ENCODE data around the gene KRT32. TPM values are rescaled to one million over a fixed set of nuclear protein-coding genes. Genes with fewer than 3 reads are reported as not detected.

Gene KRT32
- total and polyA plus RNA-seq, 2 experiments from 2014 or later: not detected

GRCh38 chr17:41415411-41415810, 51.8 kb downstream of the KRT32 start:
- no peaks in the 10 kb centered on the region for H4K20me1 ChIP-seq (ENCODE audit: insufficient read depth)
- H3K27me3 ChIP-seq (replicated peaks; ENCODE audit: insufficient read depth): no peaks in the 10 kb centered on the region
- no peak overlapping the region for H3K27ac ChIP-seq
- H3K4me3 ChIP-seq: no peak overlapping the region
- 93 to 98% methylated on average over 4 of the region's 4 CpGs for WGBS, 2 experiments (ENCODE audit: low coverage in 1 of 2, low lambda C conversion rate in 2 of 2, missing lambda C conversion rate in 2 of 2)
- H3K36me3 ChIP-seq (ENCODE audit: low read depth): no peaks in the 10 kb centered on the region
- no peaks in the 10 kb centered on the region for H3K9me2 ChIP-seq (ENCODE audit: insufficient read depth)
- no peak overlapping the region for H3K9ac ChIP-seq
- H2AFZ ChIP-seq: no peak overlapping the region
- in situ Hi-C loops (cut with MboI): no loop called here
- DNase-seq: no peak
- peak overlapping the region; percentile 8 for H3K4me2 ChIP-seq (ENCODE audit: unreplicated experiment)
- H3K79me2 ChIP-seq (ENCODE audit: insufficient read depth): no peaks in the 10 kb centered on the region
- TF ChIP-seq EZH2 (IDR thresholded peaks at IDR 0.05; ENCODE audit: insufficient read depth, poor library complexity, severe bottlenecking) (no peak), EZH2phosphoT487 (IDR thresholded peaks at IDR 0.05; ENCODE audit: insufficient read depth, low read depth) (no peak)
- H3K4me1 ChIP-seq (ENCODE audit: insufficient read depth): peaks cover 38% of the 10 kb centered on the region
- H3F3A ChIP-seq (ENCODE audit: insufficient read depth): no peaks in the 10 kb centered on the region
- no peaks in the 10 kb centered on the region for H3K9me3 ChIP-seq (ENCODE audit: low read depth)

GRCh38 chr17:41413982-41414381, 53.2 kb downstream of the KRT32 start:
- Histone ChIP-seq H4K20me1 (ENCODE audit: insufficient read depth) (no peaks in the 10 kb centered on the region), H3K4me3 (no peak overlapping the region), H3K9ac (no peak overlapping the region), H2AFZ (no peak overlapping the region), H3K27ac (no peak overlapping the region), H3K9me2 (ENCODE audit: insufficient read depth) (no peaks in the 10 kb centered on the region), H3K27me3 (replicated peaks; ENCODE audit: insufficient read depth) (no peaks in the 10 kb centered on the region), H3K79me2 (ENCODE audit: insufficient read depth) (no peaks in the 10 kb centered on the region), H3F3A (ENCODE audit: insufficient read depth) (no peaks in the 10 kb centered on the region), H3K36me3 (ENCODE audit: low read depth) (no peaks in the 10 kb centered on the region), H3K4me2 (ENCODE audit: unreplicated experiment) (no peak overlapping the region), H3K9me3 (ENCODE audit: low read depth) (no peaks in the 10 kb centered on the region), H3K4me1 (ENCODE audit: insufficient read depth) (peaks cover 28% of the 10 kb centered on the region)
- no peak for DNase-seq
- 86 to 89% methylated on average over 2 of the region's 2 CpGs for WGBS, 2 experiments (ENCODE audit: low coverage in 1 of 2, low lambda C conversion rate in 2 of 2, missing lambda C conversion rate in 2 of 2)
- in situ Hi-C loops (cut with MboI): no loop called here
- TF ChIP-seq EZH2phosphoT487 (IDR thresholded peaks at IDR 0.05; ENCODE audit: insufficient read depth, low read depth) (no peak), EZH2 (IDR thresholded peaks at IDR 0.05; ENCODE audit: insufficient read depth, poor library complexity, severe bottlenecking) (no peak)

- Histone ChIP-seq H3K9me2 (ENCODE audit: insufficient read depth) (no peaks in the 10 kb centered on the region), H4K20me1 (ENCODE audit: insufficient read depth) (no peaks in the 10 kb centered on the region), H3K27me3 (replicated peaks; ENCODE audit: insufficient read depth) (no peaks in the 10 kb centered on the region), H3K9ac (no peak overlapping the region), H3K4me3 (no peak overlapping the region), H2AFZ (no peak overlapping the region), H3K36me3 (ENCODE audit: low read depth) (no peaks in the 10 kb centered on the region), H3K27ac (no peak overlapping the region), H3K4me1 (ENCODE audit: insufficient read depth) (peaks cover 27% of the 10 kb centered on the region), H3K79me2 (ENCODE audit: insufficient read depth) (no peaks in the 10 kb centered on the region), H3K4me2 (ENCODE audit: unreplicated experiment) (no peak overlapping the region), H3K9me3 (ENCODE audit: low read depth) (no peaks in the 10 kb centered on the region), H3F3A (ENCODE audit: insufficient read depth) (no peaks in the 10 kb centered on the region)
- in situ Hi-C loops (cut with MboI): no loop called here
- DNase-seq: no peak
- TF ChIP-seq EZH2phosphoT487 (IDR thresholded peaks at IDR 0.05; ENCODE audit: insufficient read depth, low read depth) (no peak), EZH2 (IDR thresholded peaks at IDR 0.05; ENCODE audit: insufficient read depth, poor library complexity, severe bottlenecking) (no peak)
- WGBS, 2 experiments (ENCODE audit: low coverage in 1 of 2, low lambda C conversion rate in 2 of 2, missing lambda C conversion rate in 2 of 2): 70 to 72% methylated on average over 5 of the region's 5 CpGs
These were observed 53.7 kb downstream of the KRT32 start for GRCh38 chr17:41413353-41413957.

- H3K4me1 ChIP-seq (ENCODE audit: insufficient read depth): peaks cover 11% of the 10 kb centered on the region
- H3K9ac ChIP-seq: no peak overlapping the region
- H3K27ac ChIP-seq: no peak overlapping the region
- no peak overlapping the region for H3K4me2 ChIP-seq (ENCODE audit: unreplicated experiment)
- H3K9me3 ChIP-seq (ENCODE audit: low read depth): no peaks in the 10 kb centered on the region
- no peaks in the 10 kb centered on the region for H3K79me2 ChIP-seq (ENCODE audit: insufficient read depth)
- in situ Hi-C loops (cut with MboI): no loop called here
- TF ChIP-seq EZH2phosphoT487 (IDR thresholded peaks at IDR 0.05; ENCODE audit: insufficient read depth, low read depth) (no peak), EZH2 (IDR thresholded peaks at IDR 0.05; ENCODE audit: insufficient read depth, poor library complexity, severe bottlenecking) (no peak)
- no peaks in the 10 kb centered on the region for H3K27me3 ChIP-seq (replicated peaks; ENCODE audit: insufficient read depth)
- no peaks in the 10 kb centered on the region for H3F3A ChIP-seq (ENCODE audit: insufficient read depth)
- no peaks in the 10 kb centered on the region for H4K20me1 ChIP-seq (ENCODE audit: insufficient read depth)
- no peak overlapping the region for H2AFZ ChIP-seq
- DNase-seq: no peak
- WGBS, 2 experiments (ENCODE audit: low coverage in 1 of 2, low lambda C conversion rate in 2 of 2, missing lambda C conversion rate in 2 of 2): 97% methylated on average over 20 of the region's 20 CpGs
- H3K9me2 ChIP-seq (ENCODE audit: insufficient read depth): no peaks in the 10 kb centered on the region
- H3K4me3 ChIP-seq: no peak overlapping the region
- no peaks in the 10 kb centered on the region for H3K36me3 ChIP-seq (ENCODE audit: low read depth)
These were observed 55.9 kb downstream of the KRT32 start for GRCh38 chr17:41411072-41411840.

Small RNA genes lying within 50 kb of the gene (microRNA-seq; reads per million reads assigned to microRNA genes)
- gene MIR6510 (ENCODE audit: borderline number of aligned reads): not detected

Small RNA genes lying within 50 kb of the gene (small RNA-seq; reads per million reads assigned to genes)
- gene RNU2-32P (ENCODE audit: low read depth, low replicate concordance): 43.7 reads per million, percentile 92 among the genes with 10 or more reads in this experiment

Other genes starting within 250 kb of the KRT32 start
- not detected in 2 replicates for gene KRTAP9-2, start 240.7 kb downstream of the KRT32 start, total RNA-seq (2014; rRNA removed; shearing (Covaris generic))
- not detected in 2 replicates for gene KRTAP9-2, start 240.7 kb downstream of the KRT32 start, polyA plus RNA-seq (2016; fragmentation: Nextera tagmentation; extraction: Ambion mirVana)
- not detected in 2 replicates for gene KRTAP9-3, start 234.9 kb downstream of the KRT32 start, total RNA-seq (2014; rRNA removed; shearing (Covaris generic))
- not detected in 2 replicates for gene KRTAP9-3, start 234.9 kb downstream of the KRT32 start, polyA plus RNA-seq (2016; fragmentation: Nextera tagmentation; extraction: Ambion mirVana)
- not detected in 2 replicates for gene KRTAP9-8, start 229.4 kb downstream of the KRT32 start, total RNA-seq (2014; rRNA removed; shearing (Covaris generic))
- not detected in 2 replicates for gene KRTAP9-8, start 229.4 kb downstream of the KRT32 start, polyA plus RNA-seq (2016; fragmentation: Nextera tagmentation; extraction: Ambion mirVana)
- gene KRTAP9-4, start 217.7 kb downstream of the KRT32 start, total RNA-seq (2014; rRNA removed; shearing (Covaris generic)): not detected in 2 replicates
- gene KRTAP9-4, start 217.7 kb downstream of the KRT32 start, polyA plus RNA-seq (2016; fragmentation: Nextera tagmentation; extraction: Ambion mirVana): not detected in 2 replicates
- gene KRTAP9-9, start 212.0 kb downstream of the KRT32 start, total RNA-seq (2014; rRNA removed; shearing (Covaris generic)): not detected in 2 replicates
- gene KRTAP9-9, start 212.0 kb downstream of the KRT32 start, polyA plus RNA-seq (2016; fragmentation: Nextera tagmentation; extraction: Ambion mirVana): not detected in 2 replicates
- gene KRTAP9-6, start 202.0 kb downstream of the KRT32 start, total RNA-seq (2014; rRNA removed; shearing (Covaris generic)): not detected in 2 replicates
- not detected in 2 replicates for gene KRTAP9-6, start 202.0 kb downstream of the KRT32 start, polyA plus RNA-seq (2016; fragmentation: Nextera tagmentation; extraction: Ambion mirVana)
- gene KRTAP9-7, start 191.7 kb downstream of the KRT32 start, total RNA-seq (2014; rRNA removed; shearing (Covaris generic)): not detected in 2 replicates
- gene KRTAP9-7, start 191.7 kb downstream of the KRT32 start, polyA plus RNA-seq (2016; fragmentation: Nextera tagmentation; extraction: Ambion mirVana): not detected in 2 replicates
- gene KRTAP29-1, start 164.5 kb downstream of the KRT32 start, total RNA-seq (2014; rRNA removed; shearing (Covaris generic)): not detected in 2 replicates
- not detected in 2 replicates for gene KRTAP29-1, start 164.5 kb downstream of the KRT32 start, polyA plus RNA-seq (2016; fragmentation: Nextera tagmentation; extraction: Ambion mirVana)
- gene KRTAP16-1, start 158.1 kb downstream of the KRT32 start, total RNA-seq (2014; rRNA removed; shearing (Covaris generic)): not detected in 2 replicates
- gene KRTAP16-1, start 158.1 kb downstream of the KRT32 start, polyA plus RNA-seq (2016; fragmentation: Nextera tagmentation; extraction: Ambion mirVana): not detected in 2 replicates
- gene KRTAP17-1, start 151.7 kb downstream of the KRT32 start, total RNA-seq (2014; rRNA removed; shearing (Covaris generic)): not detected in 2 replicates
- gene KRTAP17-1, start 151.7 kb downstream of the KRT32 start, polyA plus RNA-seq (2016; fragmentation: Nextera tagmentation; extraction: Ambion mirVana): not detected in 2 replicates
- gene KRT33A, start 116.6 kb downstream of the KRT32 start, total RNA-seq (2014; rRNA removed; shearing (Covaris generic)): not detected in 2 replicates
- gene KRT33A, start 116.6 kb downstream of the KRT32 start, polyA plus RNA-seq (2016; fragmentation: Nextera tagmentation; extraction: Ambion mirVana): not detected in 2 replicates
- gene KRT33B, start 97.6 kb downstream of the KRT32 start, total RNA-seq (2014; rRNA removed; shearing (Covaris generic)): 0.25 and 0.76 TPM in 2 replicates
- 1.0 and 1.2 TPM in 2 replicates for gene KRT33B, start 97.6 kb downstream of the KRT32 start, polyA plus RNA-seq (2016; fragmentation: Nextera tagmentation; extraction: Ambion mirVana)
- gene KRT34, start 85.1 kb downstream of the KRT32 start, total RNA-seq (2014; rRNA removed; shearing (Covaris generic)): 73.5 and 77.8 TPM in 2 replicates
- 39.8 and 42.2 TPM in 2 replicates for gene KRT34, start 85.1 kb downstream of the KRT32 start, polyA plus RNA-seq (2016; fragmentation: Nextera tagmentation; extraction: Ambion mirVana)
- not detected in 2 replicates for gene KRT31, start 69.8 kb downstream of the KRT32 start, total RNA-seq (2014; rRNA removed; shearing (Covaris generic))
- not detected in 2 replicates for gene KRT31, start 69.8 kb downstream of the KRT32 start, polyA plus RNA-seq (2016; fragmentation: Nextera tagmentation; extraction: Ambion mirVana)
- not detected in 2 replicates for gene KRT37, start 42.8 kb downstream of the KRT32 start, total RNA-seq (2014; rRNA removed; shearing (Covaris generic))
- gene KRT37, start 42.8 kb downstream of the KRT32 start, polyA plus RNA-seq (2016; fragmentation: Nextera tagmentation; extraction: Ambion mirVana): not detected in 2 replicates
- gene KRT38, start 26.4 kb downstream of the KRT32 start, total RNA-seq (2014; rRNA removed; shearing (Covaris generic)): not detected in 2 replicates
- gene KRT38, start 26.4 kb downstream of the KRT32 start, polyA plus RNA-seq (2016; fragmentation: Nextera tagmentation; extraction: Ambion mirVana): not detected in 2 replicates
- not detected in 2 replicates for gene KRT35, start 13.8 kb upstream of the KRT32 start, total RNA-seq (2014; rRNA removed; shearing (Covaris generic))
- gene KRT35, start 13.8 kb upstream of the KRT32 start, polyA plus RNA-seq (2016; fragmentation: Nextera tagmentation; extraction: Ambion mirVana): not detected in 2 replicates
- gene KRT36, start 22.5 kb upstream of the KRT32 start, total RNA-seq (2014; rRNA removed; shearing (Covaris generic)): not detected in 2 replicates
- gene KRT36, start 22.5 kb upstream of the KRT32 start, polyA plus RNA-seq (2016; fragmentation: Nextera tagmentation; extraction: Ambion mirVana): not detected in 2 replicates
- gene KRT13, start 38.2 kb upstream of the KRT32 start, total RNA-seq (2014; rRNA removed; shearing (Covaris generic)): 0.76 TPM in 1 of 2 replicates, not detected in the other
- not detected in 2 replicates for gene KRT13, start 38.2 kb upstream of the KRT32 start, polyA plus RNA-seq (2016; fragmentation: Nextera tagmentation; extraction: Ambion mirVana)
- gene KRT15, start 51.5 kb upstream of the KRT32 start, total RNA-seq (2014; rRNA removed; shearing (Covaris generic)): 0.65 and 1.1 TPM in 2 replicates
- 2.3 and 2.7 TPM in 2 replicates for gene KRT15, start 51.5 kb upstream of the KRT32 start, polyA plus RNA-seq (2016; fragmentation: Nextera tagmentation; extraction: Ambion mirVana)
- 65.4 and 71.5 TPM in 2 replicates for gene KRT19, start 60.9 kb upstream of the KRT32 start, total RNA-seq (2014; rRNA removed; shearing (Covaris generic))
- gene KRT19, start 60.9 kb upstream of the KRT32 start, polyA plus RNA-seq (2016; fragmentation: Nextera tagmentation; extraction: Ambion mirVana): 95.5 and 100 TPM in 2 replicates
- not detected in 2 replicates for gene KRT9, start 104.7 kb upstream of the KRT32 start, total RNA-seq (2014; rRNA removed; shearing (Covaris generic))
- not detected in 2 replicates for gene KRT9, start 104.7 kb upstream of the KRT32 start, polyA plus RNA-seq (2016; fragmentation: Nextera tagmentation; extraction: Ambion mirVana)
- gene KRT14, start 119.5 kb upstream of the KRT32 start, total RNA-seq (2014; rRNA removed; shearing (Covaris generic)): 0.25 TPM in 1 of 2 replicates, not detected in the other
- 0.90 and 0.93 TPM in 2 replicates for gene KRT14, start 119.5 kb upstream of the KRT32 start, polyA plus RNA-seq (2016; fragmentation: Nextera tagmentation; extraction: Ambion mirVana)
- 0.38 and 2.5 TPM in 2 replicates for gene KRT16, start 145.4 kb upstream of the KRT32 start, total RNA-seq (2014; rRNA removed; shearing (Covaris generic))
- 0.90 and 1.2 TPM in 2 replicates for gene KRT16, start 145.4 kb upstream of the KRT32 start, polyA plus RNA-seq (2016; fragmentation: Nextera tagmentation; extraction: Ambion mirVana)
- 0.51 and 3.8 TPM in 2 replicates for gene KRT17, start 157.2 kb upstream of the KRT32 start, total RNA-seq (2014; rRNA removed; shearing (Covaris generic))
- 1.4 and 1.8 TPM in 2 replicates for gene KRT17, start 157.2 kb upstream of the KRT32 start, polyA plus RNA-seq (2016; fragmentation: Nextera tagmentation; extraction: Ambion mirVana)
- gene EIF1, start 221.5 kb upstream of the KRT32 start, total RNA-seq (2014; rRNA removed; shearing (Covaris generic)): 98.1 and 113 TPM in 2 replicates
- gene EIF1, start 221.5 kb upstream of the KRT32 start, polyA plus RNA-seq (2016; fragmentation: Nextera tagmentation; extraction: Ambion mirVana): 1,585 and 1,606 TPM in 2 replicates
- not detected in 2 replicates for gene GAST, start 244.9 kb upstream of the KRT32 start, total RNA-seq (2014; rRNA removed; shearing (Covaris generic))
- gene GAST, start 244.9 kb upstream of the KRT32 start, polyA plus RNA-seq (2016; fragmentation: Nextera tagmentation; extraction: Ambion mirVana): not detected in 2 replicates

All from GM23248 (cell line).